NCI-H524 treated with DMSO at 0.1 percent for 48 hours (cell line): ENCODE measurements around the gene RIC8A.
"Not testable (repeated sequence)": the region's sequence is repeated elsewhere in the genome, so short reads cannot be mapped to it uniquely, and the experiment has no call there.

Experiments
- DNase-seq: peaks from one replicate; lab custom pipeline; 2025; lab: John Stamatoyannopoulos, UW

Gene RIC8A

DNA sequence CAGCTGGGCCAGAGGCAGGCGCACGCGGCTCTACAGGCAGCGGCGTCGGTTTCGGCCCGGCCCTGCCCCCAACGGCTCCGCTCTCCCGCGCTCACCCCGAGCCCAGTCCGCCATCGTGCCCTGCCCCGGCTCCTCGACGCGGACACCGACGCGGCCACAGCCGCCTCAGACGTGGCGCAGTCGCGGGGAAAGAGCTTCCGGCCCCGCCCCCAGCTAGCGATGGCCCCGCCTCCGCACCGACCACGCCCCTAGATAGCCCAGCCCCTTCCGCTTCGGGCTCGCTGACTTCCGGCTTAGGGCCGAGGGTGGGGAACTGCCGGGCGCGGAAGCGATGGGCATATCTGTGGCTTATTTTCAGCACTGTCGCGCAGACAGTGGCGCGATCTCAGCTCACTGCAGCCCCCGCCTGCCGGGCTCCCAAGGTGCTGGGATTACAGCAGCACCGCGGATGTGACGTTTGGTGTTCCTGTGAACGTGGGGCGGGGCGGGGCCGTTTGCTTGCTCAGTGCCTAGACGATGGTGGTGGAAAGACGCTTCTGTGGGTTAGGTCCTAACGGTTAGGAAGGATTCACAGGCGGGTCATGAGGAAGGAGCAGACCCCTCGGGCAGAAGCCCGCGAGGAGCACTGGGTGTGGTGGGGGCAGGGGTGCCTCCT lies at the start of gene RIC8A, which contains the start of gene BET1L:
Gene RIC8A, plus strand, starts transcription at position 501 of the 655 bp plus-strand sequence. CDS start 1,147 bp downstream, outside the sequence.
Gene BET1L, minus strand, starts transcription at position 192 of the 655 bp plus-strand sequence. Its CDS starts 78 bp downstream, at position 114.
- peak; percentile 64 for DNase-seq

DNA sequence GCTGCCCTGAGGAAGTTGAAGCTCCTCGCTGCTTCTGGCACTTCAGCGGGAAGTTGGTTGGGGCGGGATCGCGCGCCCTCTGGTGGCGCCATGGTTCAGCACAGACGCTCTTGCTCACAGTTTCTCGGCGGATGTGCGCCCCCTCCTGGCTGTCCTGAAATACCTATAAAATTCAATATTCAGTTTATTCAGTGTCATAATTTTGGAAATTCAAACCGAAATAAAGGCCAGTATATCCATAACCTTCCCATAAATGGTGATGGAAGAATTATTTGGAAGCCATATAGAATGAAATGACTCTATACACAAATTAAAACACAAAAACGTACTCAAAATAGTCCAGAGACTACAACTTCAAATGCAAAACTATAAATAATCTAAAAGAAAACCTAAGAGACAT lies 27.3 kb upstream of the RIC8A start:
- not testable (repeated sequence) for DNase-seq

DNA sequence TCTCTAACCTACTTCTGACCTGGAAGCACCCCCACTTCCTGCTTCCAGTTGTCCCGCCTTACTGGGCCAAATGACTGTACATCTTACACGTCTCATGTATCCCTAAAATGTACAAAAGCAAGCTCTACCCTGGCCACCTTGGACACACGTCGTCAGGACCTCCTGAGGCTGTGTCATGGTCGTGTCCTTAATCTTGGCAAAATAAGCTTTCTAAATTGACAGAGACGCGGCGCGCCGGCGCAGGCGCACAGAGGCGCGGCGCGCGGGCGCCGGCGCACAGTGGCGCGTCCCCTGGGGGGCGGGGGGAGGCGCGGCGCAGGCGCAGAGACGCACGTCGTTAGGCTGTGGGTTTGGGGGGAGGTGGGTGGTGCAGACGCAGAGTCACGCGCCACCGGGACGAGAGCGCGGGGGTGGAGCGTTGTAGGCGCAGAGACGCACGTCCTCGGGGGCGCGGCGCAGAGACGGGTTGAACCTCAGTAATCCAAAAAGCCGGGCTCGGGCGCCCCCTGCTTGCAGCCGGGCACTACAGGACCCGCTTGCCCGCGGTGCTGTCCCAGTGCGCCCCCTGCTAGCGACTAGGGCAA lies 18.2 kb upstream of the RIC8A start:
- DNase-seq = not testable (repeated sequence)

DNA sequence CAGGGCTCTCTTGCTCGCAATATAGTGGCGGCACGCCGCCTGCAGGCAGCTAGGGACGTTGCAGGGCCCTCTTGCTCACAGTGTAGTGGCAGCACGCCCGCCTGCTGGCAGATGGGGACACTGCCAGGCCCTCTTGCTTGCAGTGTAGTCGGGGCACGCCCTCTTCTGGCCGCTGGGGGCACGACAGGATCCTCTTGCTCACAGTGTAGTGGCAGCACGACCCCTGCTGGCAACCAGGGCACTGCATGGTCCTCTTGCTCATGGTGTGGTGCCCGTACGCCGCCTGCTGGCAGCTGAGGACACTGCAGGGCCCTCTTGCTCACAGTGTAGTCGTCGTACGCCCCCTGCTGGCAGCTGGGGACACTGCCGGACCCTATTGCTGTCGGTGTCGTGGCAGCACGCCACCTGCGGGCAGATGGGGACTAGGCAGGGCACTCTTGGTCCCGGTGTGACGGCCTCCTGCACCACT lies 17.6 kb upstream of the RIC8A start:
- DNase-seq = not testable (repeated sequence)

DNA sequence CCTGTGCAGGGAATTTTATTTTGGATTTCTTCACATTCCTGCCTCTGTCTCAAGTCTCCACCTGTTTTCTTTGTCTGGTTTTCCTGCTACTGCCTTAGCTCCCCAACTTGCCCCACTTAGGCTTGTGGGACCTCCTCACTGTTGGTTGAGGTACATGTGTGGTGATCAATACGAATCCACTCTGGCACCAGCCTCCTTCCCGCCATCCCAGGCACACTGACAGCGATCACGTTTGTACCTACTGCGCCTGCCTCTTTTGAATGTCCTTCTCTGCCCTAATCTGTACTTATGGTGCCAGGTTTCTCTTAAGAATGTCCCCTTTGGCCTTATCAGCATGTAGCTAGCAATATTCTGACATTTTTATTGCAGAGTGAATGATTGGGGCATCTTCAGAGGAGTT lies 17.0 kb upstream of the RIC8A start:
- not testable (repeated sequence) for DNase-seq

DNA sequence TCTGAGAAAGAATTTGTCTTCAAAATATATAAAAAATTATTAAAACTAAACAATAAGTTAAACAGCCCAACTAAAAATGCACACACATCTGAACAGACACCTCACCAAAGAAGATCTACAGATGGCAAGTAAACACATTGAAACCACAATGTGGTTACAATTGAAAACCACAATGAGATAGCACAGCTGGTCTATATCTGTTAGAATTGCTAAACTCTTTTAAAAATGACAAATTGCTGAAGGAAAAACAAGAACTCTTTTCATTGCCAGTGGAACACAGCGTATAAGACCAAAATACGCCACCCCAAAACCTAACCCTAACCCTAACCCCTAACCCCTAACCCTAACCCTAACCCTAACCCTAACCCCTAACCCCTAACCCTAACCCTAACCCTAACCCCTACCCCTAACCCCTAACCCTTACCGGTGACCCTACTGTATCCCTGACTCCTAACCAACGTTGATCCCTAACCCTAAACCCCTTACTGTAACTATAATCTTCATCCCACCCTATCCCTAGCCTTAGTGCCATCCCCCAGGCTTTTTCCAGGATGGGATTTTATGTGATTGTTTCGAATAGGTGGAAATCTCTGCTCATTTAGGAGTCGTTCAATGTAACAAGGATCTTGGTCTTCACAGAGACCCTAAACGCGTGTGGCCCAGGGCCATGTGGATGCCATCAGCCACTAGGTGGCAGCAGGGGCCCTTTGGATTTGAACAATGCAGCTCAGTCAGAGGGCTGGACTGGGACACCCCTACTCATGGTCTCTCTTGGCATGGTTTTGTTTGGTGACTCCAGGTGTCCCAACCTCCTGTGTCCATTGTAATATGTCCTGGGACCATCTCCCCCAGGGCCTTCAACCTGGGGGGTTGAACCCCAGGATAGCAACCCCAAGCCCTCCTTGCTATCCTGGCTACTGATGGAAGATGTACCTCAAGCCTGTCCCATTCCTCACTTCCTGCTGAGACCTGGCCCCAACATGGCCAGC lies 15.7 kb upstream of the RIC8A start:
- DNase-seq = not testable (repeated sequence)

DNA sequence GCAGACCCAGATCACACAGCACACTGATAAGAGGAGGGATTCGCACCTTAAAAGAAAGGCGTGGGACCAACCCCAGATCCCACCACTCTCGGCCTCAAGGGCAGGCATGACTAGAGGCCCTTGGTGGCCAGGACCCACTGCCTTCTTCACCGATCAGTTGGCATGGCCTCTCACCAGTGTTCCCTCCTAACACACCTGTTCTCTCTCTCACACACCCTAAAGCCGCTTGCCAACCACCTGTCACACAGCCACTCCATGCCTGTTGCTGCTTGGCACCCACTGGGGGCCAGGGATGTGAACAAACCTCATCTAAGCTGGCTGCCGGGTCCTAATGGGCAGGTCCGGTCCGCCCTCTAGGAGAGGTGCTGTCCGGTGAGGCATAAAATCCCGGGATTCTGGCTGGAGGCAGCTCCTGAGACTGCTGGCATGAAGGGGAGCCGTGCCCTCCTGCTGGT lies 14.8 kb upstream of the RIC8A start, which contains the start of gene SCGB1C1:
Gene SCGB1C1, plus strand, starts transcription at position 405 of the 455 bp plus-strand sequence. Its CDS starts 22 bp downstream, at position 427.
- not testable (repeated sequence) for DNase-seq

DNA sequence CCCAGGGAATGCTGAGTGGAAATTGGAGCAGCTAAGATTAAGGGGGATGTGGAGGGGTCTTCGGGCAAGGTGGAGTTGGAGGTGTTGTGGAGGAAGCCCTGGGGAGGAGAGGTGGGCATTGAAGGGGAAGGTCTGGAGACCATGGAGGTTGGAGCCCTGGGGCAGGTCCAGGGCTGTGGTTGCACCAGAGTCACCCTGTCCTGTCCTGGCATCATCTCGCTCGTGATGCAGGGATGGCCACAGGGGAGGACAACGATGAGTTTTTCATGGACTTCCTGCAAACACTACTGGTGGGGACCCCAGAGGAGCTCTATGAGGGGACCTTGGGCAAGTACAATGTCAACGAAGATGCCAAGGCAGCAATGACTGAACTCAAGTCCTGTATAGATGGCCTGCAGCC lies 14.0 kb upstream of the RIC8A start:
- not testable (repeated sequence) for DNase-seq

DNA sequence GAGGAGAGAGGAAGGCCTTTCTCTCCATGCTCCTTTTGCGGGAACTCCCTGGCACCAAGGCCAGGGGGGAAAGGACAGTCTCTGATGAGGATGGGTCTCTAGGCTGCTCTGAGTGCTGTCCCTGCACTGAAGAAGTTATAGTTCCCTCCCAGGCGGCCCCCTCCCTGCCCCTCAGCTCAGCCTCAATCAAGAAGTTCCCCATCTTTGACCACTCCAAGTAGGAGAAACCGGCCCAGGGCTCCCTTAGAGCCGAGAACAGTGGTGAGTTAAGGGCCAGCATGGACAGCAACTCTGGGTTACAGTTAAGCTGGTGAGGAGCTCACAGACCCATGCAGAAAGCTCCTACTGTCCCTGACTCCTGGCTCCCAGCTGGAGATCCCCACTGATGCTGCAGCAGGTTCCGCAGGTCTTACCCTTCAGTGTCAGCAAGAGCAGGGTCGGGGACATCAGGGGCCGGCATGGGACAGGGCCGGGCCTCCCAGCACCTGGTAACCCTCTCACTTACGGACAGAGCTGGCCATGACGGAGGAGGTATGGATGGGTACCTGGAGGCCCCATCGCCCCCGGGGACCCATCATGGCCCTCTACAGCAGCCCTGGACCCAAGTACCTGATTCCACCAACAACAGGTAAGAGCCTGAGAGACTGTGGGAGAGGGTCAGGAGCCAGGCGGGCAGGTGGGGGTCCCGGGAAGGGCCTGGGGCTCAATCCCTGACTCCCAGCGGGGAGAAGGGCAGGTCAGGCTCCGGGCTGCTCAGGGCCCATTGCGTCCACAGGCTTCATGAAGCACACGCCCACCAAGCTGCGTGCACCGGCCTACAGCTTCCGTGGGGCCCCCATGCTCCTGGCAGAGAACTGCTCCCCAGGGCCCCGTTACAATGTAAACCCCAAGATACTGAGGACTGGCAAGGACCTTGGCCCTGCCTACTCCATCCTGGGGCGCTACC lies 10.4 kb upstream of the RIC8A start:
- DNase-seq = no peak

DNA sequence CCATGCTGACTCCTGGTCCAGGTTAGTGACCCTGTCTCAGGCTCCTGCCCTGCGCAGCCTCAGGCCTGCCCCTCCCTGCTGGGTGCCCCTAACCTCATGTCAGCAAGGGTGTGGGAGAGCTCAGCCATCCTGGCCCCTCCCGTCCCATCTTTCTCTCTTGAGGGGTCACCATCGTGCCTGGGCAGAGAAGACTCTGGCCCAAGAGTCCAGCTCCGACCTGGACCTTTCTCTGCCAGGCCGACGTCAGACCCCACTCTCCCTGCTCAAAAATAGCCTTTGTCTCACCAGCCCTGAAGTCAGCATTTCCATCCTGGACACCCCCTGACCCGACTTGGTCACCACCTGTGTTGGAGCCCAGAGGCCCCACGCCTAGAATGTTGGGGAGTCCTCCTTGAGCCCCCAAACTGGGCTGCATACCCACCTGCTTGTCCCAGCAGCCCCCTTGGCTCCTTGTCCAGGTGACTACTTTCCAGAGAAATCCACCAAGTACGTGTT lies 9.7 kb upstream of the RIC8A start:
- no peak for DNase-seq

DNA sequence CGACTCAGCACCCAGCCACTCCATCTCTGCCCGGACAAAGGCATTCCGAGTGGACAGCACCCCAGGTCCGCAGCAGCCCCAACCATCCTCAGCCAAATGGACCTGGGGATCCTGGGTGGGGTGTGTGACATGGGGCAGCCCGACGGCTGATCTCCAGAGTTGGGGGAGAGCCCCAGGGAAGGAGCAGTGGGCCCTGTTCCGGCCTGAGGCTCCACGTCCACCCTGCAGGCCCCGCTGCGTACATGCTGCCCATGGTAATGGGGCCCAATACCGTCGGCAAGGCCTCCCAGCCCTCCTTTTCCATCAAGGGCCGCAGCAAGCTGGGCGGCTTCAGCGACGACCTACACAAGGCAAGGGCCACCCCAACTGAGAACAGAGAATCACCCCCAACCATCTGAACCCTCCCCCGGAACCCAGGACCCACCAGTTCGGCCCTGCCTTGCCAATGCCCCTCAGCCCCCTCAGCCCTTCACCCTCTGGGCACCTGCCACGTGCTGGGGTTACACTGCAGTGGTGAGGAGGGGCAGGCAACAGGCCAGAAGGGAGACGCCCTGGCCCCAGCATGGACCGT lies 9.2 kb upstream of the RIC8A start:
- no peak for DNase-seq

DNA sequence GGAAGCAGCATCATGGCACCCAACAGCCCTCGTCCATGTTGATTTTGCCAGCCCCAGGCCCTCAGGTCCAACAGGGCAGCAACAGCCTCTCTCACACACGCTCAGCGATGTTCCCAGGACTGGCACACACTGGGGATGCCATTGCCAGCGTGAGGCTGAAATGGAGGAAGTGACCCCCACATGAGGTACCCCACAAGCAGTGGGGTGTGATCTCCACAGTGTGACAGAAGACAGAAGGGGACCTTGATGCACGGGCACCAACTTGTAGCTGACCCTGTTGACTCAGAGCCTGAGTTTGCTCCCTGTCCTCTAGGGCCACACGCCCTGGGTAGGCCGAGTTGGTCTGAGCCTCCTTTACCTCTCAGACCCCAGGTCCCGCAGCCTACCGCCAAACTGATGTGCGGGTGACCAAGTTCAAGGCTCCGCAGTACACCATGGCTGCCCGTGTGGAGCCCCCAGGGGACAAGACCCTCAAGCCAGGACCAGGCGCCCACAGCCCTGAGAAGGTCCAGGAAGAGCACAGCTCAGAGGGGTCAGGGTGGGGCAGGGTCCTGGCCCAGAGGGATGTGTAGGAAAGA lies 8.4 kb upstream of the RIC8A start:
- no peak for DNase-seq

DNA sequence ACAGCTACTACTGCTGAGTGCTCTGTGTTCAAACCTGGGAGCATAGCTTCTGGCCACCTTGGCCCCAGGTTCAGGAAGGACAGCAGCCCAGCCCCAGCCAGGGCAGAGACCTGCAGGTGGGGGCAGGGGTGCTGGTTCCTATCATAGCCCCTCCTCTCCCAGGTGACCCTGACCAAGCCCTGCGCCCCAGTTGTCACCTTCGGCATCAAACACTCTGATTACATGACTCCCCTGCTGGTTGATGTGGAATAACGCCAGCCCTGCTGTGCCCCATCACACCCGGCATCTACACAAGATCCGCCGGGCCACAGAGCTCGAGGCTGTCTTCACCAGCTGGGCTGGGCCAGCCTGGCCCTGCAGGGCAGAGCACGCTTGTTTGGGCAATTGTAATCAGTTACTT lies 7.7 kb upstream of the RIC8A start:
- no peak for DNase-seq

DNA sequence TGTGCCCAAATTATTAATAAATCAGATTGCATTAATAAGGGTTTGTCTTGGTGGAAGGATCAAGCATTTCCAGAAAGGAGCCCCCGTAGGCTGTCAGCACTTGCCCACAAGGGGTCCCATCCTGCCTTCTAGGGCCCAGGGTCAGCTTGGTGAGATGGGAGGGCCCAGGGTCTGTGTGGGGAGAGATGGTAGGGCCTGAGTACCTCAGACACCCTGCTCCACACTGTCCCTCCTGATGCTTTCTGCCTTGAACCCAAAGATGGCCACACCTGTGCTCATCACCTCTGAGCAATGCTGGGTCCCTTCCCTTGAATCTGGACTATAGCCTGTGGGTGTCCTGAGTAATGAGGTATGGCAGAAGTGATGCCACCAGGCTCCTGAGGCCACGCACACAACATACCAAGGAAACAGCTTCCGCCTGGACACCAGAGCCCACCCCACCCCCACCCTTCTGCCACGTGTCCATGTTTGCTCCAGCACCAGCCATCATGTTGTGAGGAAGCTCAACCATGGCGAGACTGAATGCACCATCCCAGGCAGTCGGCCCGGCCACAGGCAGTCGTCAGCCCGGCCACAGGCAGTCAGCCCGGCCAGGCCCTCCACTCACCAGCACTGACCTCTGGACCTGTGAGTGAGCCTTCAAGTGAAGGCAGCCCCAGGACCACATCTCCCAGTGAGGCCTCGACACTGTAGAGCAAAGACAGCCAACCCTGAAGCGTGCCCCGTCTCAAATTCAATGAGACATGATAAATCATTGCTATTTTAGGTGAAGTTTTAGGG lies 7.1 kb upstream of the RIC8A start:
- no peak for DNase-seq

DNA sequence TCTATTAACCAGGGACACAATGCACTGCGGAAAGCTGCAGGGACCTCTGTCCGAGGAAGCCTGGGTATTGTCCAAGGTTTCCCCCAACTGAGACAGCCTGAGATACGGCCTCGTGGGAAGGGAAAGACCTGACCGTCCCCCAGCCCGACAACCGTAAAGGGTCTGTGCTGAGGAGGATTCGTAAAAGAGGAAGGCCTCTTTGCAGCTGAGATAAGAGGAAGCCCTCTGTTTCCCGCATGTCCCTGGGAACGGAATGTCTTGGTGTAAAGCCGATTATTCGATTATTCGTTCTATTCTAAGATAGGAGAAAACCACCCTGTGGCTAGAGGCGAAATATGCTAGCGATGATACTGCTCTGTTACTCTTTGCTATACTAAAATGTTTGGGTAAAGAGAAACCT lies 5.5 kb upstream of the RIC8A start:
- DNase-seq = no peak

DNA sequence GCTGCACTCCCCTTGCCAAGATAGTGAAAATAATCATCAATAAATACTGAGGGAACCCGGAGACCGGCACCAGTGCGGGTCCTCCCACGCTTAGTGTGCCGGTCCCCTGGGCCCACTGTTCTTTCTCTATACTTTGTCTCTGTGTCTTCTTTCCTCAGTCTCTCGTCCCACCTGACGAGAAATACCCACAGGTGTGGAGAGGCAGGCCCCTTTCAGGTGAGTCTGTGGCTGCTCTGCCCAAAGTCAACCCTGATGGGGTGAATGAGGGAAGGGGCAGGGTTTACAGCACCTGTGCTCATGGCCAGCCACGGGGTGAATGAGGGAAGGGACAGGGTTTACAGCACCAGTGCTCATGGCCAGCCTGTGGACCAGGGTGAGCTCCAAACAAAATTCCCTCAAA lies 5.0 kb upstream of the RIC8A start:
- DNase-seq = no peak

DNA sequence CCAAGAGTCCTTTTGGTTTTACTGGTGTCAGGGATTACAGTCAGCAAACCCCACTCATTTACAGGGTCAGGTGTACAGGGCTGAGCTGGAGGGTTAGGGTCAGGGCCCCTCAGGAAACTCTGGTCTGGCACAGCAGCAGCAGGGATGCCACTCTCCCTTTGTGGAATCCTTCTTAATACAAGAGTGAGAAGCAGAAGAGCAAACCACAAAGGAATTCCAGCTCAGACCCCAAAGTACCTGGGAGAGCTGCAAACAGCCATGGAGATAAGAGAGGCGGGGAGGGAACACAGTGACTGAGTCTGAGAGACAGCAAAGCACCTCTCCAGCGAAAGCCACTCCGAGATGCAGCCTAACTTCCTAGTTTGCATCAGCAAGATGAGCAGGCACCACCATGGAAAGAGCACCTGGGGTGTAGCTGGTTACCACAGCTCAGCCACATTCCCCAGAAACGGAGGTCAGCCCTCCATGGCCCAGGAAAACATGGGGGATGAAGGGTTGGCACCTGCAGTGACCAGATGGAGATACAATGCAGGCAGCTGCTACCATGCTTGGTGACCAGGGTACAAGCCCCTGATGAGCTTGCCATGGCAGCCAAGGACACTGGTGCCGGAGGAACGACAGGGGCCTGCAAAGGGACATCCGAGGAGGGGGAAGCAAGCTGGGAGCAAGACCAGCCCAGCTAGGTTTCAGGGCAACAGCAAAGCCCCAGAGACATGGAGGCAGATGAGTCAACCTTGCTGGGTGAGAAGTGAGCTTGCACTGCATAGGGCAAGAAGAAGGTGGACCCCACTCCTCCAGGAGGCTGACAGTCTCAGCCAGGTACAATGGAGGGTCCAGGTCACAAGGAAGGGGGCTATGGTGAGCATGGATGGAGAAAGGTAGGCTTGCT lies 4.2 kb upstream of the RIC8A start:
- no peak for DNase-seq

DNA sequence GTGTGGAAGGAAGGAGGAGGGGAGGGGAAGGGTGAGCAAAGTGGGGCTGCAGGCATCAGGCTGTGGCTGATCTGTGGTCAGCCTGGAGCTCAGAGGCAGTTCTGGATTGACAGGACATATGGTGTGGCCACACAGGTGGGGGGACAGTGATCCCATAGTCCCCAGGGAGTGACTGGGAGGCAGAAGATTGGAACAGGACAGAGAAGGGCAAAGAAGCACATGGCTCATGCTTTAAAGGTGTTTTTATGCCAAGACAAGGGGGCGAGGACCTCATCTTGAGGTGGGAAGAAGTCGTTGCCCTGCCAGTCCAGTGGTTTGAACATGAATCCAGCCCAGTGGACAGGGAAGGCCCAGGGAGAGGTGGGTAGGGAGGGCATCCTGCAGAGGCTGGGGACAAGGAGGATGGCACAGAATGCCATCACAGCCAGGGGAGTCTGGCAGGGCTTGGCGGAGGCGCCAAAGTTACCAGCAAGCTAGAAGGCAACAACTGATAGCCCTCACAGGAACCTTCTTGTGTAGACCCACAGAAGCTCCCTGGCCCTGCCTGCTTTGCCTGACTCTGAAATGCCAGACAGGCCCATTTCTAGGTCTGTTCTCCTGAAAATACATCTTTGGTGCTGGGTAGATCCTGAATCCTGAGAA lies 3.4 kb upstream of the RIC8A start:
- DNase-seq = no peak
